GM23248 (cell line): ENCODE measurements around the gene ETS1. TPM values are rescaled to one million over a fixed set of nuclear protein-coding genes. Genes with fewer than 3 reads are reported as not detected.

Experiments
- DNase-seq: peaks from one replicate; pipeline ENCODE4 v3.0.0-alpha.2; 2015
- H2AFZ ChIP-seq: fragments of 200-600 bp; sonication (generic); 2 replicates; pipeline ENCODE4 v1.6.1; 2016; ENCODE audit warnings: antibody characterized with exemption
- H3F3A ChIP-seq: fragments of 200-600 bp; sonication (generic); 2 replicates; pipeline ENCODE4 v1.6.1; 2016; ENCODE audit warnings: mild to moderate bottlenecking, antibody characterized with exemption, mixed run types; ENCODE audit not compliant: insufficient read depth
- H3K27ac ChIP-seq: fragments of 200-600 bp; sonication (generic); 2 replicates; pipeline ENCODE4 v1.5.1; 2016; ENCODE audit warnings: mild to moderate bottlenecking
- H3K27me3 ChIP-seq: fragments of 200-600 bp; sonication (generic); replicated peaks from 2 replicates; pipeline ENCODE4 v1.6.1; 2016; ENCODE audit warnings: mild to moderate bottlenecking; ENCODE audit not compliant: insufficient read depth
- H3K36me3 ChIP-seq: fragments of 200-600 bp; sonication (generic); 2 replicates; pipeline ENCODE4 v1.6.1; 2016; ENCODE audit warnings: low read depth, mild to moderate bottlenecking
- H3K4me1 ChIP-seq: fragments of 200-600 bp; sonication (generic); 2 replicates; pipeline ENCODE4 v1.6.1; 2016; ENCODE audit warnings: mild to moderate bottlenecking; ENCODE audit not compliant: insufficient read depth
- H3K4me2 ChIP-seq: fragments of 200-600 bp; sonication (generic); one replicate; pipeline ENCODE4 v1.6.1; 2016; ENCODE audit warnings: mild to moderate bottlenecking; ENCODE audit not compliant: unreplicated experiment
- H3K4me3 ChIP-seq: fragments of 200-600 bp; sonication (generic); 2 replicates; pipeline ENCODE4 v1.5.1; 2016; ENCODE audit warnings: mild to moderate bottlenecking
- H3K79me2 ChIP-seq: fragments of 200-600 bp; sonication (generic); 2 replicates; pipeline ENCODE4 v1.6.1; 2016; ENCODE audit warnings: mild to moderate bottlenecking; ENCODE audit not compliant: insufficient read depth
- H3K9ac ChIP-seq: fragments of 200-600 bp; sonication (generic); 2 replicates; pipeline ENCODE4 v1.6.1; 2016; ENCODE audit warnings: mild to moderate bottlenecking
- H3K9me2 ChIP-seq: fragments of 200-600 bp; sonication (generic); 2 replicates; pipeline ENCODE4 v1.6.1; 2016; ENCODE audit warnings: mixed run types, mild to moderate bottlenecking, moderate library complexity; ENCODE audit not compliant: insufficient read depth
- H3K9me3 ChIP-seq: fragments of 200-600 bp; sonication (generic); one replicate; pipeline ENCODE4 v1.6.1; 2017; ENCODE audit warnings: low read depth
- H4K20me1 ChIP-seq: fragments of 200-600 bp; sonication (generic); 2 replicates; pipeline ENCODE4 v1.6.0; 2016; ENCODE audit not compliant: insufficient read depth
- EZH2 ChIP-seq: fragments of 200-600 bp; sonication (generic); IDR thresholded peaks from 2 replicates; pipeline ENCODE4 v1.6.1; 2018; ENCODE audit warnings: antibody characterized with exemption, mild to moderate bottlenecking; ENCODE audit not compliant: insufficient read depth, poor library complexity, severe bottlenecking
- EZH2phosphoT487 ChIP-seq: fragments of 200-600 bp; sonication (generic); IDR thresholded peaks from 2 replicates; pipeline ENCODE4 v1.6.1; 2018; ENCODE audit warnings: antibody characterized with exemption, moderate library complexity, mild to moderate bottlenecking, low read depth; ENCODE audit not compliant: insufficient read depth
- WGBS, 2 experiments: methylation state at CpG; one replicate each; pipeline ENCODE4 v1.1.6; 2015 to 2017; ENCODE audit warnings: low lambda C conversion rate in 2 of 2, low coverage in 1 of 2; ENCODE audit errors: missing lambda C conversion rate in 2 of 2; 5-methylcytosine and 5-hydroxymethylcytosine counted together
- in situ Hi-C: fragments of 300-500 bp; cut with MboI; formaldehyde crosslinking; loops from 2 replicates; pipeline ENCODE4 v1.15.0; 2020
- polyA plus RNA-seq: library from polyadenylated mRNA; unstranded; fragments of >200 nt; fragmentation: Nextera tagmentation; extraction: Ambion mirVana; gene quantifications from 2 replicates; pipeline ENCODE4 v1.2.1, GENCODE V29; 2016
- total RNA-seq: library from RNA; depleted of rRNA; stranded (reverse); fragments of >200 nt; shearing (Covaris generic); gene quantifications from 2 replicates; pipeline ENCODE4 v1.2.3, GENCODE V29; 2014

The ETS1 gene
- total and polyA plus RNA-seq, 2 experiments from 2014 or later, result 19.9 to 61.0 TPM

DNA sequence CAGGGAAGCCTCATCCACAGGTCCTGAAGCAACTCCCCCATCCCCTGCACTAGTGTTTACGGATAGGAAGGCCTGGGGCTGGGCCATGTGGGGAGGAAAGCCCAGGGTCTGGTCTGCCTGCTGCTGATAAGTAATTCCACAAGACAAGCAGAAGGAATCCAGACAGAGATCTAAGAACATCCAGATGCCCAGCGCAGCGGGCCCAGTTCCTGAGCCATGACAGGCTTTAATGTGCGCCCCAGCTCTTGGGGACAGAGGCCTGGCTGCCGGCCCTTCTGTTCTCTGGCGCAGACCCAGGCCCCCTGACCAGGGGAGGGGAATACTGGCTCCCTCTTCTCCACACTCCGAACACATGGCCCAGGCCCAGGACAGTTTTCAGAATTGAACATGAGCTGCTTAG, 28.8 kb upstream of the ETS1 start:
- Histone ChIP-seq H3K4me1 (peaks cover 10% of the 10 kb centered on the region), H3K4me2 (no peak overlapping the region), H3F3A (0 out of 2 replicates have a peak, but pooled peaks cover 1% of the 10 kb centered on the region), H3K9me2 (no peaks in the 10 kb centered on the region), H3K27me3 (0 out of 2 replicates have a peak, but pooled peaks cover 5% of the 10 kb centered on the region), H3K27ac (no peak overlapping the region), H2AFZ (no peak overlapping the region), H3K79me2 (no peaks in the 10 kb centered on the region), H3K9ac (no peak overlapping the region), H3K4me3 (no peak overlapping the region), H3K9me3 (no peaks in the 10 kb centered on the region), H3K36me3 (no peaks in the 10 kb centered on the region), H4K20me1 (no peaks in the 10 kb centered on the region)
- in situ Hi-C loops, result no loop called here
- WGBS, 2 experiments, result 60% methylated on average over 7 of the region's 7 CpGs
- DNase-seq, result no peak
- no peak for TF ChIP-seq EZH2phosphoT487
- no peak for TF ChIP-seq EZH2

DNA sequence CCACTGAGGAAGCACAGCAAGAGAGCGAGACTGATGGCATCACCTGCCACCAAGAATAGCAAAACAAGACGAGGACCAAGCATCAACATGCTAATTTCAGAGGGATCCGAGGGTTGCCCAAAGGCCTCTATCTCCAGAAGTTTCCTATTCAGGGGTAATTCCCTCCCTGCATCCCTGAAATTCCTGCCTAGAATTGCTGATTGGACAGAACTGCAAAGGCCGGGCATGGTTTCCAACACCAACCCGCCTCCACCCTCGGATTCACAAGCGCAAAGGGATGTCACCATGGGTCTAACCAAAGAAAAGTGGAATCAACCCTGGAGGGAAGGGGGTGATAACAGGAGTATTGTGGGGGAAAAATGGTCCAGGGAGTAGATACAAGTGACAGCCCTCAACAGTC, 28.3 kb upstream of the ETS1 start:
- in situ Hi-C loops, result no loop called here
- Histone ChIP-seq H3K4me3 (no peak overlapping the region), H2AFZ (no peak overlapping the region), H3K9me3 (no peaks in the 10 kb centered on the region), H3K4me2 (no peak overlapping the region), H3K79me2 (no peaks in the 10 kb centered on the region), H3K27ac (no peak overlapping the region), H3K9me2 (no peaks in the 10 kb centered on the region), H3K9ac (no peak overlapping the region), H3K27me3 (0 out of 2 replicates have a peak, but pooled peaks cover 5% of the 10 kb centered on the region), H4K20me1 (no peaks in the 10 kb centered on the region), H3K36me3 (no peaks in the 10 kb centered on the region), H3K4me1 (peaks cover 8% of the 10 kb centered on the region), H3F3A (no peaks in the 10 kb centered on the region)
- no peak for DNase-seq
- 87 to 90% methylated on average over 7 of the region's 7 CpGs for WGBS, 2 experiments
- TF ChIP-seq EZH2, result no peak

DNA sequence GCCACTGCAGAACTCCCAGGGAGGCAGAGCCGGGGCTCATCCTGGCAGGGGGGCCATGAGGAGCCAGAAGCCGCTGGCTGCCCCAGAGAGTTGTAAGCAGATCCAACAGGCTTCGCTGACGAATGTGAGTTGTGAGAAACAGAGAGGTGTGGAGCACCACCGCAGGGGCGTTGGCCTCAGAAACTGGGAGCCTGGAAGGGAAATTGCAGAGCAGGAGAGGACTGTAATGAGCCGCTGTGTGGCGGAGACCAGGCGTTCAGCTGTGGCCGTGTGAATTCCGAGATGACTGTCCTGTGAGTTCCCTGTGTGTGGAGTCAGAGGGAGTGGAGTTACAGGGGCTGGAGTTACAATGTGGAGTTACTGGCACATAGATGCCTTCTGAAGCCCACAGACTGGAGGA, 27.7 kb upstream of the ETS1 start:
- in situ Hi-C loops, result no loop called here
- Histone ChIP-seq H3K9me3 (no peaks in the 10 kb centered on the region), H3K9ac (no peak overlapping the region), H3K4me3 (no peak overlapping the region), H3K27ac (no peak overlapping the region), H3K4me1 (peaks cover 3% of the 10 kb centered on the region), H3K36me3 (no peaks in the 10 kb centered on the region), H3K9me2 (no peaks in the 10 kb centered on the region), H3K27me3 (0 out of 2 replicates have a peak, but pooled peaks cover 5% of the 10 kb centered on the region), H4K20me1 (no peaks in the 10 kb centered on the region), H2AFZ (no peak overlapping the region), H3K4me2 (no peak overlapping the region), H3F3A (no peaks in the 10 kb centered on the region), H3K79me2 (no peaks in the 10 kb centered on the region)
- no peak for DNase-seq
- no peak for TF ChIP-seq EZH2
- TF ChIP-seq EZH2phosphoT487, result no peak
- 76 to 84% methylated on average over 11 of the region's 11 CpGs for WGBS, 2 experiments

DNA sequence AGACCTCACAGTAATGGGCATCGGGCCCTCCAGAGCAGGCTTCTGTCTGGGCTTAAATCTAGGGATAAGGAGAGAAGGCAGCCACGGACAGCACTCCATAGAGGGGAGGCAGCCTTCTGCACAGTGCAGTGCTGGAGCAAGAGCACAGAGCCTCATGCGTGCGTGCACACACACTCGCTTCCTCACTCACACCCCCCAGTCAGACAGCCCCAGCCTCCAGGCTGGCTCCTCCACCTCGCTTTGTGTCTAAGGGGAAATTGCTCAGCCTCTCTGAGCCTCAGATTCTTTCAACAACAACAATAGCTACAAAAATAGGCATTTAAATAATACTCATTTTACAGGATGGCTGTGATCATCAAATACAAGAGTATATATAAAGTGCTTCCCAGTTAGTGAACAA, 26.7 kb upstream of the ETS1 start:
- H3K9me2 ChIP-seq, result no peaks in the 10 kb centered on the region
- no peaks in the 10 kb centered on the region for H3K79me2 ChIP-seq
- H3F3A ChIP-seq, result no peaks in the 10 kb centered on the region
- in situ Hi-C loops, result no loop called here
- no peak overlapping the region for H3K9ac ChIP-seq
- 75 to 81% methylated on average over 6 of the region's 6 CpGs for WGBS, 2 experiments
- H2AFZ ChIP-seq, result no peak overlapping the region
- H3K4me1 ChIP-seq, result no peaks in the 10 kb centered on the region
- no peaks in the 10 kb centered on the region for H3K36me3 ChIP-seq
- TF ChIP-seq EZH2 (no peak), EZH2phosphoT487 (no peak)
- H3K4me3 ChIP-seq, result no peak overlapping the region
- H3K4me2 ChIP-seq, result no peak overlapping the region
- 0 out of 2 replicates have a peak, but pooled peaks cover 5% of the 10 kb centered on the region for H3K27me3 ChIP-seq
- no peak for DNase-seq
- H4K20me1 ChIP-seq, result no peaks in the 10 kb centered on the region
- H3K27ac ChIP-seq, result no peak overlapping the region
- no peaks in the 10 kb centered on the region for H3K9me3 ChIP-seq

DNA sequence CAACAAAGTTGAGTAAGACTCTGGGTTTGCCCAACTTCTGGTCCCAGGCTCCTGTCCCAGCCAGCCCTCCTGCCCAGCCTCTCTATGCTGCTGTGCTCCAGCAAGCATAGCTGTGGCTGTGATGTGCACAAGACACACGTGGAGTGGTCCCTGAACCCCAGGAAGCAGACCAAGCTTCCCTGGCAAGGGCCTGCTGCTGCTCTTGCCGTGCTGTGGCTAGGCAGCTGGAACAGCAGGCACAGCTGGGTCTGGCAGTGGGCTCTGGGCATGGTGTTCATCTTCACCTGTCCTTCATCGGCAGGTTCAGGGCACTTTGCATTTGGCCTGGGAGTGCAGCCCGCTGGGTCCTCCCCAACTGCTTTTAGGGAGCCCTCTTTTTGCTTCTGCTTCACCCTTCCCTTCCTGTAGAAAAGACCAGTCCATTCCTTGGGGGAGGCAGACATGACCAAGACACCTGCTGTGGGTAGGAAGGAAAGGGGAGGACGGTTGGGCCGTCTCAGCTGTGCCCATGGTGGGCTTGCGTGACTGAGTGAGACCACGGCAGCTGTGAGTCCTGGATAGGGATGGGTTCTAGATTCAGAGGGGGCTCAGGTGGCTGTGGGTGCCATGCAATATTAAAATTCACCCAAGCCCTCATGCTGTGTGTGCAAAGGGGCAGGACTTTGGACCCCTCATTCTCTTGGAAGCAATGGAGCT, 26.1 kb upstream of the ETS1 start:
- no peaks in the 10 kb centered on the region for H3K9me2 ChIP-seq
- H3K27ac ChIP-seq, result no peak overlapping the region
- in situ Hi-C loops, result no loop called here
- H3K9me3 ChIP-seq, result no peaks in the 10 kb centered on the region
- H3K4me3 ChIP-seq, result no peak overlapping the region
- H3K36me3 ChIP-seq, result no peaks in the 10 kb centered on the region
- no peaks in the 10 kb centered on the region for H3K4me1 ChIP-seq
- WGBS, 2 experiments, result 78 to 80% methylated on average over 8 of the region's 8 CpGs
- H3K9ac ChIP-seq, result no peak overlapping the region
- TF ChIP-seq EZH2phosphoT487 (no peak), EZH2 (no peak)
- no peaks in the 10 kb centered on the region for H4K20me1 ChIP-seq
- DNase-seq, result no peak
- H2AFZ ChIP-seq, result no peak overlapping the region
- no peak overlapping the region for H3K4me2 ChIP-seq
- 0 out of 2 replicates have a peak, but pooled peaks cover 5% of the 10 kb centered on the region for H3K27me3 ChIP-seq
- H3F3A ChIP-seq, result no peaks in the 10 kb centered on the region
- H3K79me2 ChIP-seq, result no peaks in the 10 kb centered on the region
